HG03066 (cell line): Measurements from ENCODE around the gene BMPR1B.
"Not testable (repeated sequence)": the region's sequence is repeated elsewhere in the genome, so short reads cannot be mapped to it uniquely, and the experiment has no call there.

Experiments
- ATAC-seq: cut with Tn5 transposase; IDR thresholded peaks from one replicate; pipeline ENCODE4 v1.9.1; 2021; ENCODE audit warnings: low read depth; ENCODE audit not compliant: unreplicated experiment

The BMPR1B gene

DNA sequence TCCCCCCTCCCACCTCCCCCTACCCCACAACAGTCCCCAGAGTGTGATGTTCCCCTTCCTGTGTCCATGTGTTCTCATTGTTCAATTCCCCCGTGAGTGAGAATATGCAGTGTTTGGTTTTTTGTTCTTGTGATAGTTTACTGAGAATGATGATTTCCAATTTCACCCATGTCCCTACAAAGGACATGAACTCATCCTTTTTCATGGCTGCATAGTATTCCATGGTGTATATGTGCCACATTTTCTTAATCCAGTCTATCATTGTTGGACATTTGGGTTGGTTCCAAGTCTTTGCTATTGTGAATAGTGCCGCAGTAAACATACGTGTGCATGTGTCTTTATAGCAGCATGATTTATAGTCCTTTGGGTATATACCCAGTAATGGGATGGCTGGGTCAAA lies 413.6 kb downstream of the BMPR1B start:
- not testable (repeated sequence) for ATAC-seq

- ATAC-seq, result no peak
Observed at GRCh38 chr4:95178938-95179337, 421.2 kb downstream of the BMPR1B start.

DNA sequence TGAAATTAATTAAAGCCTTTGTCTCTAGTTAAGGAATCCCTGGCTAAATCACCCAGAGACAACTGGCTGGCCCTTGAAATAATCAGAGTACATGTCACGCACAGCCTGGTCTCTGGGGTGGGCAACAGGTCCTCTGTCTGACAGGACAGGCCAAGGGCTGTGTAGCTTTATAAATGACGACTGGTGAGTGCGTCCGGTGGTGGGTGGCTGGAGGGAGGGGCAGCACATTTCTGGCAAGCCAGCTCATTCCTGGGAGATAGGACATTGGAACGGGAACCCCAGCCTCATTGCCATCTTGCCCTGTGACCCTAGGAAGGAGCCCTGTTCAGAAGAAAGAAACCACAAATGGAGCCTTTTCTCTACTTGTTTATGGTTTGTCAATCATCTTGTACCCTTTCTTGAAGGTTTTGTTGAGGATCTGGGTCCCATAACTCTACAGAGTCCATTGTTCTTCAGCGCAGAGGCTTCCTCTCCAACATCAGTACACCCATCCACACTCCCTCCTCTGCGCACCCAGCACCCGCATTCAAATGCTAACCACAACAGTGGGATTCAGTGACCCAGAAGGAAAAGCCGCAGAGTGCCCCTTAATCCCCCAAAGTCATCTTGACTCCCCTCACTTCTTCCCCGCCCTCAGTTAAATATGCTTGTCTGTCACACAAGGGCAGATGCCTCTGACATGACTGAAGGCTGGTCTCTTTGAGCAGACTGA lies 422.9 kb downstream of the BMPR1B start:
- ATAC-seq, result no peak

- no peak for ATAC-seq
Observed at GRCh38 chr4:95181243-95181995, 423.7 kb downstream of the BMPR1B start.

DNA sequence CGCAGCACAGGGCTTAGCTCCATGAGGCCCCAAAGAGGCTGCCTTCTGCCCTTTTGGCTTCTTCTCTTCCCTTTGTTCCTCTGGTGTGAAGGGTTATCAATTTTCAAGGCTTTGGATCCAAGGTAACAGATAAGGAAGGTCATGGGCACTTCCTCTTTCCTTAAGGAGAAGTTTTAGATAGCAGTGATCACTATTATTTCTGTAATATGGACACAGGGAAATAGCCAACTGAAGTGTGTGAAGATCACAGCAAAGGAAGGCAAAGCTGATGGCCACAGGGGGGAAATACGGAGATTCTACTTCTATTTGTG lies 424.2 kb downstream of the BMPR1B start:
- no peak for ATAC-seq

DNA sequence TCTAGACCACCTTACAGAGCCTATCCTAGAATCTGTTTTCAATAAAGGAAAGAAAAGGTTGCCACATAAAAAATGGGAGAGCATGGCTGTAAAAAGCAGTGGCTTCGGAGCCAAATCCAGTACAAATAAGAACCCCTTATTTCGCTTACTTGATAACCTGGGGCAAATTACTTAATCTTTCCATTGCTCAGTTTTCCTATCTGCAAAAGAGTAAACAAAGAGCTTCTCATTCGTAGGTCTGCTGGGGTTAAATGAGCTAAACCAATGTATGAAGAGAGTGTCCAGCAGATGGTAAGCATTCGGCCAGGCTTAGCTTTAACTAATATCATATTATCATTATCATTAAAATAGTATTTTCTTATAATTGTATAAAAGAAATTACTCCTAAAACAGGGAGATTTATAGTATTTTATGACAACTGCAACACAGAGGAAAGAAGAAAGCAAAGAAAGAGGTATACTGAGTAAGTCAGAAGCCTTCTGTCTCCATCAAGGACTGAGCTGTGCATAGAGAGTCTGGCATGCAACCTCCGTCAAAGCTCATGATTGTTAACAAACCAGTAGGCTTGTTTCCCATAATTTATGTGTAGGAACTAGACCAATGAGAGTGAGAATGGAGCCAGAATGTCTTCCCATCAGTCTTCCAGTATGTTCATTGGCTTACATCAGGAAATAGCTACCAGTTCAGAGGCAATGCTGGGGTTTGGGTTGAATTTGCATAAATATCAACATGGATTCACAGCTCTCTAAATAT lies 426.1 kb downstream of the BMPR1B start:
- ATAC-seq, result no peak

- no peak for ATAC-seq
Observed at GRCh38 chr4:95186666-95187065, 428.9 kb downstream of the BMPR1B start.

DNA sequence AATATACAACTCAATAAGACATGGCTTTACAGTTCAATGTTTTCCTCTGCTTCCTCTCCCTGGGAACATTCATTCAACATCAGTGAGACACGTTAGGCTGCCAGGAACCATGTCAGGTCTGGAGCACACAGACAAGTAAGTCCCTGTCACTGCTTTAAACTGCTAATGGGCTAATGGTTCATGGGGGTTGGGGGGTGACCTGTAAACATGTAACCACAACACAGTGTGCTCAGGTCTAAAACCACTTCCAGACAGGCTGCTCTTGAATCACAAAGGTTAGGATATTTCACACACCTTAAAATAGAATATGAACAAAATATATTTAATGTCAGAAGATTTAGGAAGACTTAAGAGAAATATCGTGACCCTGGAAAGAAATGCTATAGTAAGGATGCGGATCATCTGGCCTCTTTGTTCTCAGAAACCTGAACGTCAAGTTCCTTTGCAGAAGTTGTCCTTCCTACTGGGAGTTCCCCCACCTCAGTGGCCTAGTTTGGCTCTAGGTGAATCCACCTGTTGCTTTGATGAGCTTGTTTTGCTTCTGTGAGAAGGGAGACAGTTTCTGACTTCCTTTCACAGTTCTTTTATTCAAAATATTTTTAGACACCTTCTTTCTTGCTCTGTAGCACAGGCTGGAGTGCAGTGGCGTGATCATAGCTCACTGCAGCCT lies 431.1 kb downstream of the BMPR1B start:
- ATAC-seq, result no peak

DNA sequence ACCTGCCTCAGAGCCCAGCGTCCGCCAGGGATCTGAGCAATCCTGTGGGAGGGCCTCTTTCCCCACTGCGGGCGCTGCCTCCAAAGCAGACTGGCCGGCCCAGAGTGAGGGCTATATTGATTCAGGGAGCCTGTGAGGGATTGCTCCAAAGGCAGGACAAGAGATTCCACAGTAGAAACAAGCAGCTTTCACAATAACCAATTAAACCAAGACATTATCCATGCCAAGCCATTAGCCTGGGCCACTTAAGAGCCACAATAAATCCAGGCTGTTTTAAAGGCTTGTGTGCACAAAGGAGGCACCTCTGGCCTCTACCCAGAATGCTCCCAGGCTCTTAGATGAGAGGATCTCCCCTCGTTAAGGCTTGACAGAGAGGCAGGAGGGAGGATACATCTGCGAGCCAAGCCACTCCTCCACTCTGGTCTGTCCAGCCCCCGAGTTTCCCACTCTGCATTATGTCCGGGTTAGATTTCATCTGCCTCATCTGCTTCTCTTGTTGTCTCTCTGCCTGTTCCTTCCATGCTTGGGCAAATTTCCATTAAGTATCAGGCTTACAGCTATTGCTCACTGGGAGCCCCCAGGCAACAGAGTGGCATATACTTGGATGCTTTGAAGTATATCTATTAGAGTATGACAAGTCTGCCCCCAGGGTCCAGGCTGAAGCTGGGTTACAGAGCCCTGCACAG lies 433.1 kb downstream of the BMPR1B start:
- no peak for ATAC-seq

DNA sequence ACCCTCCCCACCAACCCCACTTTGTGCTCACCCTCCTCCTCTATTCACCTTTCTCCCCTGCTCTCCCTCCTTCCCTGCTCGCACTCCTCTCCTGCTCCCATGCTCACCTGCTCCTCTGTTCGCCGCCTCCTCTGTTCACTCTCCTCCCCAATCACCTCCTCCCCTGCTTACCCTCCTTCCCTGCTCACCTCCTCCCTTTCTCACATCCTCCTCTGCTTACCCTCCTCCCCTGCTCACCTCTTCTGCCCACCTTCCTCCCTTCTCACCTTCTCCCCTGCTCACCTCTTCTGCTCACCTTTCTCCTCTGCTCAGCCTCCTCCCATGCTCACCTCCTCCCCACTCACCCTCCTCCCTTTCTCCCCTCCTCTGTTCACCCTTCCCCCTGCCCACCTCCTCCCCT lies 433.8 kb downstream of the BMPR1B start:
- ATAC-seq, result no peak

- no peak for ATAC-seq
Observed at GRCh38 chr4:95193391-95194224, 435.9 kb downstream of the BMPR1B start.

- no peak for ATAC-seq
Observed at GRCh38 chr4:95197353-95197752, 439.6 kb downstream of the BMPR1B start.

DNA sequence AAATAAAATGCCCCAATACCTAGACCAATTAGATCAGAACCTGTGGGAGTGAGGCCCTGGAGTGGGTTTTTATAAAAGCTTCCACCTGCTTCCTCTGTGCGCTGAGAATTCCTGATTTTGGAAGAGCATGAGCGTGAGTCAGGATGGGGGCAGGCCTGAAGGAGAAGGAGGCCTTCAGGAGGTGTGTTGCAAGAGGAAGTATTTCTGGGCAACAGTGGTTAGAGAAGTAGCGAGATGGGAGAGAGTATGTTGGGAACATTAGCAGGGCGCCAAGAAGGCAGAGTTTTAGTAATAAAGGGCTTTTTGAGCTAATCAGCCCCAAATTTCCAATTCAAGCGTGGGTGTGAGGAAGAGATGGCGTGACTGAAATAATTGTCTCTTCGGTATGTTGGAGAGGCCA lies 441.2 kb downstream of the BMPR1B start:
- no peak for ATAC-seq

DNA sequence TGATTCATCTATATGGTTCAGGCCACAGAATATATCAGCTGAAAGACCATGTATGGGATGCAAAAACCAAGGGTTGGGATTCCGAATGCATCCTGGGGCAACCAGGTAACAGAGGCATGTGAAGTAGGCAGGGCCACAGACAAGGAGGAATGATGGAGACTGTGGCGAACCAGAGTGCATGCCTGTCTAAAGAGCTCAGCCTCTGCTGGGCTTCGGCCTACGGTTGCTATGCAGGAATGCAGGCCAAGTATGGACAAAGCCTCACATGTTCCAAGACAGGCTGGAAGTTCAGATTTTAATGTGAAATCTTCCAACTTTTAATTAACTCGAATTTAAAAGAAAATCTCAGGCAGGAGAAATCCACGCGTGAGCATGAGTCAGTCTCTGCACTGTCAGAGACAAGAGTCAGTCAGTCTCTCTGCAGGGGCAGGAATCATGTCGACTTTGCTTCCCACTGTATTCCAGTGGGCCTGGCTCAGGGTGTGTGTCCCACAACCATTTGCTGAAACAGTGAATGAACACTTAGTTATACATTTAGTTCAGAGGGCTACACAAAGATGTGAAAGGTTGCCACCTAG lies 446.6 kb downstream of the BMPR1B start:
- ATAC-seq, result no peak

GRCh38 chr4:95204873-95205272 lies 447.1 kb downstream of the BMPR1B start:
- no peak for ATAC-seq
